ENCODE results near the gene LIMCH1.

LIMCH1 gene

GRCh38 chr4:41657561-41657960 is 119.6 kb downstream of the LIMCH1 start:
- DNase-seq (ENCODE audit: low read depth, low spot score): no peak
- H3K4me3 ChIP-seq (ENCODE audit: low read length): no peak overlapping the region

GRCh38 chr4:41658163-41658562 is 120.2 kb downstream of the LIMCH1 start:
- H3K4me3 ChIP-seq (ENCODE audit: low read length): no peak overlapping the region
- DNase-seq (ENCODE audit: low read depth, low spot score): no peak

GRCh38 chr4:41660352-41660751 is 122.4 kb downstream of the LIMCH1 start:
- DNase-seq (ENCODE audit: low read depth, low spot score): no peak
- no peak overlapping the region for H3K4me3 ChIP-seq (ENCODE audit: low read length)

GRCh38 chr4:41661442-41662076 is 123.6 kb downstream of the LIMCH1 start:
- H3K4me3 ChIP-seq (ENCODE audit: low read length): no peak overlapping the region
- peak; percentile 19 for DNase-seq (ENCODE audit: low read depth, low spot score)

- DNase-seq (ENCODE audit: low read depth, low spot score): no peak
- no peak overlapping the region for H3K4me3 ChIP-seq (ENCODE audit: low read length)
Observed at GRCh38 chr4:41665636-41666207, 127.8 kb downstream of the LIMCH1 start.

GRCh38 chr4:41668024-41668423 is 130.1 kb downstream of the LIMCH1 start:
- DNase-seq (ENCODE audit: low read depth, low spot score): no peak
- no peak overlapping the region for H3K4me3 ChIP-seq (ENCODE audit: low read length)

GRCh38 chr4:41670530-41670929 is 132.6 kb downstream of the LIMCH1 start:
- H3K4me3 ChIP-seq (ENCODE audit: low read length): no peak overlapping the region
- no peak for DNase-seq (ENCODE audit: low read depth, low spot score)

GRCh38 chr4:41670982-41671381 is 133.0 kb downstream of the LIMCH1 start:
- DNase-seq (ENCODE audit: low read depth, low spot score): no peak
- H3K4me3 ChIP-seq (ENCODE audit: low read length): no peak overlapping the region

GRCh38 chr4:41678086-41678816 is 140.3 kb downstream of the LIMCH1 start:
- no peak for DNase-seq (ENCODE audit: low read depth, low spot score)
- H3K4me3 ChIP-seq (ENCODE audit: low read length): no peak overlapping the region

GRCh38 chr4:41678951-41679350 is 141.0 kb downstream of the LIMCH1 start:
- no peak for DNase-seq (ENCODE audit: low read depth, low spot score)
- no peak overlapping the region for H3K4me3 ChIP-seq (ENCODE audit: low read length)

GRCh38 chr4:41679991-41680390 is 142.0 kb downstream of the LIMCH1 start:
- DNase-seq (ENCODE audit: low read depth, low spot score): no peak

GRCh38 chr4:41681054-41681453 is 143.1 kb downstream of the LIMCH1 start:
- no peak overlapping the region for H3K4me3 ChIP-seq (ENCODE audit: low read length)
- DNase-seq (ENCODE audit: low read depth, low spot score): no peak

More at GRCh38 chr4:41679991-41680390, 142.0 kb downstream of the LIMCH1 start:
- H3K4me3 ChIP-seq (ENCODE audit: low read length): no peak overlapping the region

GRCh38 chr4:41683326-41683725 is 145.4 kb downstream of the LIMCH1 start:
- H3K4me3 ChIP-seq (ENCODE audit: low read length): no peak overlapping the region
- no peak for DNase-seq (ENCODE audit: low read depth, low spot score)

GRCh38 chr4:41686893-41687292 is 148.9 kb downstream of the LIMCH1 start:
- H3K4me3 ChIP-seq (ENCODE audit: low read length): no peak overlapping the region
- DNase-seq (ENCODE audit: low read depth, low spot score): no peak

- H3K4me3 ChIP-seq (ENCODE audit: low read length): no peak overlapping the region
- no peak for DNase-seq (ENCODE audit: low read depth, low spot score)
Observed at GRCh38 chr4:41687971-41688370, 150.0 kb downstream of the LIMCH1 start.

GRCh38 chr4:41692717-41693345 is 154.9 kb downstream of the LIMCH1 start:
- H3K4me3 ChIP-seq (ENCODE audit: low read length): no peak overlapping the region
- peak; percentile 48 for DNase-seq (ENCODE audit: low read depth, low spot score)

- DNase-seq (ENCODE audit: low read depth, low spot score): peak; percentile 19
Observed at GRCh38 chr4:41693629-41694028, 155.7 kb downstream of the LIMCH1 start.

GRCh38 chr4:41696131-41696530 is 158.2 kb downstream of the LIMCH1 start:
- H3K4me3 ChIP-seq (ENCODE audit: low read length): no peak overlapping the region
- no peak for DNase-seq (ENCODE audit: low read depth, low spot score)

More at GRCh38 chr4:41693629-41694028, 155.7 kb downstream of the LIMCH1 start:
- H3K4me3 ChIP-seq (ENCODE audit: low read length): no peak overlapping the region

GRCh38 chr4:41696763-41697162 is 158.8 kb downstream of the LIMCH1 start:
- DNase-seq (ENCODE audit: low read depth, low spot score): no peak
- no peak overlapping the region for H3K4me3 ChIP-seq (ENCODE audit: low read length)

GRCh38 chr4:41701983-41702382 is 164.0 kb downstream of the LIMCH1 start:
- H3K4me3 ChIP-seq (ENCODE audit: low read length): no peak overlapping the region
- no peak for DNase-seq (ENCODE audit: low read depth, low spot score)

All from Jurkat, Clone E6-1 (cell line).